NCI-H146 treated with DMSO at 0.1 percent for 48 hours (cell line): ENCODE measurements around the gene MAST4.

Experiments
- DNase-seq: peaks from one replicate; lab custom pipeline; 2025; ENCODE audit not compliant: unreplicated experiment; lab: John Stamatoyannopoulos, UW

The MAST4 gene

GRCh38 chr5:66595756-66596635 is at the start of gene MAST4:
Gene MAST4, plus strand, starts transcription at chr5:66596393. Its CDS starts 263 bp downstream, at chr5:66596656.
- DNase-seq: peak; percentile 84

DNA sequence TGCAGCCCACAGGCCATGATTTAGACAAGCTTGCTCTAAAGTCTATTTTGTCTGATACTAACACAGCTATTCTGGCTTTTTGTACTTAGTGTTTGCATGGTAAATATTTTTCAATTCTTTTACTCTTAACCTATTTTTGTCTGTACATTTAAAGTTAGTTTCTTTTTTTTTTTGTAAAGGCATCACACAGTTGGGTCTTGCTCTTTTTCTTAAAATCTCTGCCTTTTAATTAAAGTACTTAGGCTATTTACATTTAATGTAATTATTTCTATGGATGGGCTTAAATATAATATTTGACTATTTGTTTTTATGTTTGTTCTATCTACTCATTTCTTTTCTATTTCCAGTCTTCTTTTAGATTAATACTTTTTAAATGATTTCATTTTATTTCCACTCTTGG is 49.7 kb upstream of the MAST4 start:
- no peak for DNase-seq

DNA sequence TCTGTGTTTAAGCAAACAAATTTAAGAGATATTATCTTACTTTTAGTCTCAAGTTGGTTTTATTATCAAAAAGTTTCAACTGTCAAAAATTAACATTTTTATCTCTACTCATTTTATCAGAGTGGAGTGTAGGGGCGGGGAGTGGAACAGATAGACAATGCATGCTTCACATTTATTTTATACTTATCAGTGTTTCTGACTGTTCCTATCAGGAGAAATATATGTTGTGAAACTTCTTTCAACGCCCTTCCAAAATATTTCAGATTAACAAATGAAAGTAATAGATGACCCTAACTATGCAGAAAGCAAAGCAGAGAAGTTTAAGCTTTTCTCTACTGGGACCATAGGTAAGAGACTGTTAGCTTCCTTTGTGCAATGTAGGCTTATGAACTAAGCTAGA is 44.9 kb upstream of the MAST4 start:
- no peak for DNase-seq

GRCh38 chr5:66551945-66552344 is 44.2 kb upstream of the MAST4 start:
- no peak for DNase-seq

DNA sequence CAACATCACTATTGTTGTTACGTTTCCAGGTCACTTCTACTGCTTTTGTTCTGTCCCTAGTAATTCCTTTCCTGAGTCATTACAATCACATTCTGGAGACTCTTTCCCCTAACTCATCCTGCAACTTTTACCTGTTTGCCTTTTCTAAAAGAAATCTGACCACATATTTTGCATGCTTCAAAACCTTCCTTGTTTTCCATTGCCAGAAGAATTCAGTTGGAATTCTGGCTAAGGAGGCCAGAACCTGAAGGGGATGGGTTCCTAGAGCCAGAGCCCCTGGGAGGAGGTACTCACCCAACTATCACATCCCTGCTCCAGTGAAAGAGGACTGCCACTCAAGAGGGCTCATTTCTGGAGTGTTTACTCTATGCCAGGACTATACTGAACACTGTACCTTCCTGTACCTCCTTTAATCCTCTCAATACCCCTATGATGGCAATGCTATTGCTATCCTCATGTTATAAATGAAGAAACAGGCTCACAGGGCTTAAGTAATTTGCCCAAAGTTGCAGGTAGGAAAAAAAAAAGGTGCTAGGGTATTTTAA is 42.8 kb upstream of the MAST4 start:
- no peak for DNase-seq

DNA sequence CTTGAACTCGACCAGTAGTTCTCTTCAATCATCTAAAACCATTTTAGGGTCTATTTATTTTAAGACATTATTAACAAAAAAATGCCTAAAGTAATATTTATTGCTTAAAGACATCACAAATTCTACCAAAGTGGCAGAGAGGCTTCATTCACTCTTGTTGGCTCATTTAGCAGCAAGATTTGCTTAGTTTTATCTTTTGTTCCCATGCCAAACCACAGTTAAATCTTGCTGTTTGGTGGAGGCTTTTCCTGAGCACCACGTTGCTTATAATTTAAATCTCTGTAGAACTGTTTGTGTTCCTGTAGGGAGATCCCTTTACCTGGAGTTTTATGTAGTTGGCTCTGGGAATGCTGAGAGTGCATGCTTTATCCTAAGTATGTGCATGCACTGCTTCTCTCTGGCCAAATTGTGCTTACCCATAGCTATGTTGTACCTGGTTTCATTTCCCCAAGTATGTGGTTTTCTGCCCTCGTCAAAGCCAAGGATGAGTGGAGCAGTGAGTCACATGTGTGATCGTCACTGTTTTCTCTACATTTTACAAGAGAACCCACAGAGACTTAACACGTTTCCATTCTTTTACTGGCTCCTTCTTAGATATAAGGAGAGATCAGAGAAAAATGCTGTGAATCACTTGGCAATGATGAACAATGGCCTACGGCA is 42.1 kb upstream of the MAST4 start:
- no peak for DNase-seq

DNA sequence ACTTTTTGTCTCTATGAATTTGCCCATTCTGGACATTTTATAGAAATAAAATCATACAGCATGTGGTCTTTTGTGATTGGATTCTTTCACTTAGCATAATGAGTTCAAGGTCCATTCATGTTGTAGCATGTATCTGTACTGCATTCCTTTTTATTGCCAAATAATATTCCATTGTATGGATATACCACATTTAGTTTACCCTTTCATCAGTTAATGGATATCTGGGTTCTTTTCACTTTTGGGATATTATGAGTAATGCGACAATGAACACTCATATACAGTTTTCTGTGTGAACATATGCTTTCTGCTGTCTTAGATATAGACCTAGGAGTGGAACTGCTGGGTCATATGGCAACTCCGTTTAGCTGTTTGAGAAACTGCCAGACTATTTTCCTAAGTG is 41.3 kb upstream of the MAST4 start:
- no peak for DNase-seq

GRCh38 chr5:66558560-66558959 is 37.6 kb upstream of the MAST4 start:
- DNase-seq: no peak

- no peak for DNase-seq
These were observed 35.8 kb upstream of the MAST4 start for GRCh38 chr5:66560371-66560770.

- DNase-seq: no peak
These were observed 34.8 kb upstream of the MAST4 start for GRCh38 chr5:66561256-66561990.

DNA sequence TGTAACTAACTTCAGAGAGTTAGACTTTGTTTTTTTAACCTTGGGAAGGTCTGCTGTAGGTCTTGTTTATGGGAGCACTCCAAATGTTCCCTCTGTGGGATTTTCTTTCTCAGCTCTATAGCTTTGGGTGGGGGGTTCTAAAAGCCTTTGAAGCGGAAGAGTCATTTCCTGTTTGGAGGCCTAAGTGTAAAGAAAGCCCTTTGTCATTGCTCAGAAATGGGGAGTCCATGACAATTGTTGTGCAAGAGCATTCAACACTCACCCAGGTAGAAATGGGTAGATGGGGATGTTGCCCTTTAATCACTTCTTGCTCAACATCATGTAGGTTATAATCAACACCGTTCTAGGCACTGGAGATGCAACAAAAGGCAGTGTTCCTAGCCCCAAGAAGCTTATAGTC is 30.3 kb upstream of the MAST4 start:
- DNase-seq: no peak

DNA sequence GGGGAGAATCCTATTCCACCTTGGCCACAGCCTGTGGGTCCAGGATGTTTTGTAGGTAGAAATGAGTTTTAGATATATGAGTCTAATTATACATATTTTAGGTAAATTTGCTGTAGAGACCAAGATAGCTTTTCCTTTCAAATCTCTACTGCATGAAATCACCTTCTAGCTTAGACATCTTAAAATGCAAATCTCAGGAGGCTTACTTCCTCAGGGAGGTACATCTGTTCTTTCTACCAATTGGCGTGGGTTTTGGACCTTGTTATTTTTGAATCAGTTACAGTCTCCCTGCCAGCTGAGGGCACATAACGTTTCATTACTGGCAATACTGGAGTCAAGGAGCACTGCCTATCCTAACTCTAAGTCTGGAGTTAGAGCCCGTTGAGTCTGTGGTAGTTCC is 28.7 kb upstream of the MAST4 start:
- no peak for DNase-seq

GRCh38 chr5:66570201-66570600 is 26.0 kb upstream of the MAST4 start:
- no peak for DNase-seq

- DNase-seq: no peak
These were observed 22.5 kb upstream of the MAST4 start for GRCh38 chr5:66573733-66574132.

DNA sequence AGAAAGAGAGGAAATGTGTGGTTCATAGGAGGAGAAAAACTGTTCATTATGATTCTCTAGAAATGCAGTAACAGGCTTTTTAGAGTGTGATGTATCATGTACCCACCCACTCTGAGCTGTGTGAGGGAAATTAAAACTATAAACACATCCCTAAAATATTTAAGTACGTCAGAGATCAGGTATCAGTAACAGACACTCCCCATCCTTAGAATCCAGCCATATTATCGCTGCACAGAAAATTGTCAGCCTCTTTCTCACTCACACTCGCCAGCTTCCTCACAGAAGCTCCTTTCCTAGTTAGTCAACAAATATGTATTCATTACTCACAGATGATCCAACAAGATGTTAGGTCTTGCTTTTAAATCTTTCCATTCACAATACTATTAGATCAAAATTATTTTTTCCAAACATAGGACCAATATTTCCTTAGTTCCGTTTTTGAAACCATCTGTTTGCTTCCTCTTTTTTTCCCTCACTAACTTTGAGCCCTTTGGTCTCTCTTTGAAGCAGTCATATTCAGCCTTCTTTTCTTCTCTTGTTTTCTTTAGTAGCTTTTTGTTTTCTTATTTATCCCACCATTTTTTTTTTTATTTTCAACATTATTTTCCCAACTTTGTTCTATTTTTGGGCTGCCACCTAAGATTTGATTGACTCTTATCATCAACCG is 13.6 kb upstream of the MAST4 start:
- DNase-seq: peak; percentile 24

DNA sequence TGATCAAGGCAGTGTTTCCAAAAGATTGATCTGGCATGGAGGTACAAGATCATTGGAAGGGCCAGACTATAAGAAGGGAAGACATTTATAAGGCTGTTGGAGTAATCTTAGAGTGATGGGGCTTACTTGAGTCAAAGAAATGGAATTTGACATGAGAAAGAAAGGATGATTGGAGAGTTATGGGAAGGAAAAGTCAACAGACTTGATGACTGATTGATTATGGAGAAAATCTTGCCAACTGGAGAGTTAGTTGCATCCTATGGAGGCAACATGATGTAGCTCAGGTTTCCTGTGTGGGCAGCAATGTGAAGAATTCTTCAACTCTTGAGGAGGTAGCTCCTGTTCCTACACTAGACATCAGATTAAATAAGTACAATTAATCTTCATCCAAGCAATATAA is 10.9 kb upstream of the MAST4 start:
- DNase-seq: no peak

GRCh38 chr5:66587771-66588170 is 8.4 kb upstream of the MAST4 start:
- no peak for DNase-seq

- DNase-seq: peak; percentile 60
These were observed 516 bp downstream of the MAST4 start for GRCh38 chr5:66596636-66597182.

GRCh38 chr5:66597183-66597757 is 1.1 kb downstream of the MAST4 start:
- DNase-seq: peak; percentile 68

DNA sequence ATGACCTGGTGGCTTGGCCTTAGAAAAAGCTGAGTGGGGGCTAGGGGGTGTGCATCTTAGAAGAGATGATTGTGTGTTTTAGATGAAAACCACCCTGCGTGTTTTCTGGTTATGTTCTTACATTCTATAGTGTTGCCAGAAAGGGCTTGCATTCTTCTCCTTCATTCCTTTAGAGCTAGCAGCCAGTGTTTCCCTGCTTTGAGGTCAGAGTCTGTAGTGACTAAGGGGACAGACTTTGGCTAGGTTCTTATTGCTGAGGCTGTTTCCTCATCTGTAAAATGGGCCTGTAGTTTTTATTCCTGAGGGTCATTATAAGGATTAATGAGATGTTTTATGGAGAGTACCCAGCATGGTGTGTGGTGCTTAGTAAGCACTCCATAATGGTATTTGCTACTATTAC is 6.4 kb downstream of the MAST4 start:
- DNase-seq: no peak
